Tibial nerve (tissue), 4 donors: ENCODE measurements around the gene GSTA1.

Experiments
- EP300 ChIP-seq, 2 donors: sonication (generic); formaldehyde crosslinking; IDR thresholded peaks; one replicate each; pipeline ENCODE4 v1.6.1; 2017; ENCODE audit warnings: antibody characterized with exemption in 2 of 2, mild to moderate bottlenecking in 1 of 2
- POLR2A ChIP-seq, 2 donors: fragments of 450-650 bp; IDR thresholded peaks; one replicate each; pipeline ENCODE4 v1.6.1; 2017; ENCODE audit warnings: antibody characterized with exemption in 2 of 2, mild to moderate bottlenecking in 2 of 2, moderate library complexity in 2 of 2
- TF ChIP-seq, protein P1 (sequence below), 5 experiments: fragments of 200-600 bp in 3 of 5; fragments of 450-650 bp in 2 of 5; sonication (generic) in 3 of 5; IDR thresholded peaks; one replicate each; pipeline ENCODE4 v1.5.1; 2016 to 2019; ENCODE audit warnings: antibody characterized with exemption in 5 of 5, mild to moderate bottlenecking in 3 of 5, moderate library complexity in 2 of 5

DNA sequence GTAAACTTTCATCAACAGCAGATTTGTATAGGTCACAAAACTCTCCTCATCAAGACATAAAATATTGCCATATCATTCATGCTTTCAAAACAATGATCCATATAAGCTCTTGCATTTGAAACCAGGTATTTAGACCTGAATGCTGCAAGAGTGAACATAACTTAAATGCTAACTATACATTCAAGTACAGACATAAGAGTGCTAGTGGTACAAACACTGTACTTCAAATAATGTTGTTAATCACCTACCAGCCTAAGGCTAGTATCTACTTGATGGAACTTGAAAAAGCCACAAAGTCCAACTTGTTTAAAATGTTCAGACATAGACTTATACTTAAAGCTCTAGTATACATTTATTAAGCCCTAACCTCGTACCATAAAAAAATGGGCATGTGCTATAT, 24.4 kb downstream of the GSTA1 start:
- TF ChIP-seq, protein P1, sequence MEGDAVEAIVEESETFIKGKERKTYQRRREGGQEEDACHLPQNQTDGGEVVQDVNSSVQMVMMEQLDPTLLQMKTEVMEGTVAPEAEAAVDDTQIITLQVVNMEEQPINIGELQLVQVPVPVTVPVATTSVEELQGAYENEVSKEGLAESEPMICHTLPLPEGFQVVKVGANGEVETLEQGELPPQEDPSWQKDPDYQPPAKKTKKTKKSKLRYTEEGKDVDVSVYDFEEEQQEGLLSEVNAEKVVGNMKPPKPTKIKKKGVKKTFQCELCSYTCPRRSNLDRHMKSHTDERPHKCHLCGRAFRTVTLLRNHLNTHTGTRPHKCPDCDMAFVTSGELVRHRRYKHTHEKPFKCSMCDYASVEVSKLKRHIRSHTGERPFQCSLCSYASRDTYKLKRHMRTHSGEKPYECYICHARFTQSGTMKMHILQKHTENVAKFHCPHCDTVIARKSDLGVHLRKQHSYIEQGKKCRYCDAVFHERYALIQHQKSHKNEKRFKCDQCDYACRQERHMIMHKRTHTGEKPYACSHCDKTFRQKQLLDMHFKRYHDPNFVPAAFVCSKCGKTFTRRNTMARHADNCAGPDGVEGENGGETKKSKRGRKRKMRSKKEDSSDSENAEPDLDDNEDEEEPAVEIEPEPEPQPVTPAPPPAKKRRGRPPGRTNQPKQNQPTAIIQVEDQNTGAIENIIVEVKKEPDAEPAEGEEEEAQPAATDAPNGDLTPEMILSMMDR (IDR thresholded peaks at IDR 0.05), result no peak
- TF ChIP-seq EP300 (IDR thresholded peaks at IDR 0.05) (no peak), POLR2A (IDR thresholded peaks at IDR 0.05) (no peak)
